ENCODE results near the gene GNB3. TPM values are rescaled to one million over a fixed set of nuclear protein-coding genes. Genes with fewer than 3 reads are reported as not detected.

The GNB3 gene
- total RNA-seq, 4 donors from 2014 or later: 0.38 to 0.88 TPM; not detected in 2

GRCh38 chr12:6839482-6840201 is 1.1 kb upstream of the GNB3 start:
- TF ChIP-seq CTCF (IDR thresholded peaks at IDR 0.05; ENCODE audit: low read depth): no peak

- TF ChIP-seq CTCF (IDR thresholded peaks at IDR 0.05; ENCODE audit: low read depth): no peak
Measured at GRCh38 chr12:6840330-6840729, 395 bp upstream of the GNB3 start.

GRCh38 chr12:6842075-6842474 is 1.4 kb downstream of the GNB3 start:
- TF ChIP-seq CTCF (IDR thresholded peaks at IDR 0.05; ENCODE audit: low read depth): no peak

- no peak for TF ChIP-seq CTCF (IDR thresholded peaks at IDR 0.05; ENCODE audit: low read depth)
Measured at GRCh38 chr12:6843118-6843902, 2.6 kb downstream of the GNB3 start.

GRCh38 chr12:6845395-6845794 is 4.7 kb downstream of the GNB3 start:
- TF ChIP-seq CTCF (IDR thresholded peaks at IDR 0.05; ENCODE audit: low read depth): no peak

- TF ChIP-seq CTCF (IDR thresholded peaks at IDR 0.05; ENCODE audit: low read depth): no peak
Measured at GRCh38 chr12:6846316-6846869, 5.7 kb downstream of the GNB3 start.

- TF ChIP-seq CTCF (IDR thresholded peaks at IDR 0.05; ENCODE audit: low read depth): no peak
Measured at GRCh38 chr12:6847676-6848075, 7.0 kb downstream of the GNB3 start.

Measured in subcutaneous adipose tissue (tissue), 4 donors.